ENCODE results near the gene CALD1.

Gene CALD1

DNA sequence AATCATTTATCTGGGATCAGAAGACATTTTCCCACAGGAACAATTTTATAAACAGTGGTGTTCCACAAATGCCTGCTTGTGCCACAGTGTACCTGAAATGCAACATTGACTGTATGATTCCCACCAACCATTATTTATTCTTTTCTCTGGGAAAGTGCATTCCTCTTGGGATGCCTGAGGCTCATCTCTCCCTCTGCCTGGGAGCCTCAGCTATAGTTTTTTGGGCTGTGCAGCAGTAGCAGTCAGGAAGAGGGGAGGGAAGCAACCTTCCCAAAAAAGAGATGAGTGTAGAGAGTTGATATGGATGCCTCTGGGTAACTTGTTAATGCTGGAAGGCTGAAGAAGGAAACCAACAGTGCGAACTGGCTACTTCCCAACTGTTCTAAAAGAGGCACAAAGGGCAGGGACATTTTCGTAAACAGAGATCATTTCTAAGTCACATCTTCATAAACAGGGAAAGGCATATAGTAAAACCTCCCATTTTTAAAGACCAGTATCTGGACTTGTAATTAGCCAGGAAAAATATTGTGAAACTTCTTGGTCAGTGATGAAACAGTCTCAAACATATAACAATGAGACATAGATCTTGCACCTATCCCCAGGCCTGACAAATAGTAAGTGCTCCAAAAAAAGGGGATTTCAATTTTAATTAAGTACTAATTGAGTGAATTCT lies 1.4 kb upstream of the CALD1 start:
- Histone ChIP-seq H3K9ac (ENCODE audit: low read length) (peak overlapping the region; percentile 98), H3K9me3 (ENCODE audit: control insufficient read depth, low read length) (no peaks in the 10 kb centered on the region), H3K36me3 (ENCODE audit: control insufficient read depth, insufficient read depth, low read length, severe bottlenecking) (peaks cover 2% of the 10 kb centered on the region), H3K4me1 (ENCODE audit: control insufficient read depth, insufficient read depth, low read length) (peaks cover 30% of the 10 kb centered on the region), H3K4me3 (ENCODE audit: low read length) (no peak overlapping the region), H3K27me3 (replicated peaks; ENCODE audit: control insufficient read depth, insufficient read depth, low read length) (no peaks in the 10 kb centered on the region)
- peak; percentile 78 for DNase-seq (ENCODE audit: low read depth)

DNA sequence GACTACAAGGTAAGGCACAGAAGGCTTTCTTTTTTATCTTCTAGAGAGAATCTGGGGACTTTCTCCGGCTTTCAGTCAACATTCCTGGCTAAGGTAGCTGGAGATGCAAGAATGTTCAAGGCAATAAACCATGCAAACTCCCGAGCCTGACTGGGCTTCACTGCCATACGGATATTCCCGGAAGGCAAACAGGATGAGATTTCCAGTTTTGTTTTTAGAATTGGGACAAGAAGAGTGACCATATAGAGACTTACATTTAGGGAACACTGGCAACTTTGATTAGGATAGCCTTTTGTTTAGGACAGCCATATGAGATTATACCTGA lies 269 bp downstream of the CALD1 start:
- Histone ChIP-seq H3K27me3 (replicated peaks; ENCODE audit: control insufficient read depth, insufficient read depth, low read length) (no peaks in the 10 kb centered on the region), H3K4me1 (ENCODE audit: control insufficient read depth, insufficient read depth, low read length) (peaks cover 30% of the 10 kb centered on the region), H3K36me3 (ENCODE audit: control insufficient read depth, insufficient read depth, low read length, severe bottlenecking) (peaks cover 9% of the 10 kb centered on the region), H3K9ac (ENCODE audit: low read length) (peak overlapping the region; percentile 98), H3K4me3 (ENCODE audit: low read length) (peak overlapping the region; percentile 94), H3K9me3 (ENCODE audit: control insufficient read depth, low read length) (no peaks in the 10 kb centered on the region)
- no peak for DNase-seq (ENCODE audit: low read depth)

DNA sequence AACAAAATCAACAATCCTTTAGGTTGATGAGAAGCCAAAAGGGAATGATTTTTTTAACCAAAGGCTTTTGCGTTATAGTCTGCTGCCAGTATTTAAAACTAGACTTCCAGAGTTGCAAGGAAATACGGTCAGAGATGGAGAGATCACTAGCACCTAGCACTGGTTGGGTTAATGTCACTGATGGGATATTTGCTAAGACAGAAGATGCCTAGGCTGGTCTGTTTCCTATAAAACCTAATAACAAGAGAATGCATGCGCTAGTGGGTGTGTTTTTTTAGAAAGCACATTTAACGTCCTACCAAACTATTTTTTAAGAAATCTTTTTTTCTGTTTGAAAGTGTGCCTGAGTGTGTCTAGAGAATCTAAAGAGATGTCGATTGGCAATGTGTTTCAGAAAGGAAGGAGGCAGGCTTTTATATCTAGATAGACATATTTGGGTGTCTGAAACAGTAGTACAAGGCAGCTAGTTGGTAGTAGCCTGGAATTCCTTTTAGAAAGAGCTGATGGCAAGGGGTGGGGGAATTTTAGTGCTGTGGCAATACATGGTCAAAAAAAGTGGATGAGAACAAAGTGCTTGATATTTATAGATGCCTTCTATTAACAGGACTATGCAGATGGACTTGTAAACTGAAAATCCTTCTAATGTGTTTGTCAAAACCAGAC lies 863 bp downstream of the CALD1 start:
- H3K36me3 ChIP-seq (ENCODE audit: control insufficient read depth, insufficient read depth, low read length, severe bottlenecking) = peaks cover 15% of the 10 kb centered on the region
- no peaks in the 10 kb centered on the region for H3K27me3 ChIP-seq (replicated peaks; ENCODE audit: control insufficient read depth, insufficient read depth, low read length)
- H3K4me3 ChIP-seq (ENCODE audit: low read length) = peak overlapping the region; percentile 94
- DNase-seq (ENCODE audit: low read depth) = peak; percentile 59
- H3K4me1 ChIP-seq (ENCODE audit: control insufficient read depth, insufficient read depth, low read length) = peaks cover 32% of the 10 kb centered on the region
- H3K9ac ChIP-seq (ENCODE audit: low read length) = peak overlapping the region; percentile 98
- no peaks in the 10 kb centered on the region for H3K9me3 ChIP-seq (ENCODE audit: control insufficient read depth, low read length)

DNA sequence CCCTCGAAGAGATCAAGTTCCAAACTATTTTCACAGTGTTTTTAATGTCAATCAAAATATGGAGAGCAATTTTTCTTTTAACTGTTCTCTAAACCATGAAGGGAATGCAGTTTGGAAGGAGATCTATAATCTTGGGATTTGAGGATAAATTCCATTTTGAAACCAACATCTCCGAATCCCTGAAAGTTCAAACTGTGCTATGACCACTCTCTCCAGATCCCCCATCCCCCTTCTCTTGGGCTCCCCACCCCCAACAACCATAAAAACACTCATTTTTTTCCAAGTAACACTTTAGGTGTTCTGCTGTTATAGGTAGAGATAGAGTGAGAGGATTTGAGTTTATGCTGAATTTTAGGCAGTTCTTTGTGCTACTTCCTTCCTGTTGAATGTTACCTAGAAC lies 1.7 kb downstream of the CALD1 start:
- DNase-seq (ENCODE audit: low read depth) = no peak
- H3K4me3 ChIP-seq (ENCODE audit: low read length) = peak overlapping the region; percentile 94

DNA sequence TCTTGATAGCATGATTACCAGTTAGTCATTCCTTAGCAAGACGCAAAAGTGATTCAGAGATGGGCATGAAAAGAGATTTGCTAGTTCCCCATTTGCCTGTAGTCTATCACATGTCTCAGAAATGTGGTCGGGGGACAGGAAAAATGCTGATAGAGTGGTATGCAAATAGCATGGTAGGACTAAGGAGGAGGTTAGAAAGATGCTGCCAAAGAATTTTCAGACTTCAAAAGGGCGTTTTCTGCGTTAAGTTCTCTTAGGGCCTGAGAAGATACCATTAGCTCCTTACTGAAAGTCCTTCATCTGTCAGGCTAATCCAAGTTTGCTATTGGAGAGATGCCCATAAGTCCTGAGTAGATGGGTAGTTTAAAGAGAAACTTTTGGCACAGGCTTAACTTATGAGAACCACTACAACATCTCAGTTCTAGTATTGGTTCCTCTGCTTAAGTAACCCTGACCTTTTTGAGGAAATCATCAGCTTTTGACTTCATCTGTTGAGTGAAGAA lies 2.7 kb downstream of the CALD1 start:
- peak; percentile 32 for DNase-seq (ENCODE audit: low read depth)
- Histone ChIP-seq H3K36me3 (ENCODE audit: control insufficient read depth, insufficient read depth, low read length, severe bottlenecking) (peaks cover 20% of the 10 kb centered on the region), H3K9ac (ENCODE audit: low read length) (peak overlapping the region; percentile 98), H3K4me3 (ENCODE audit: low read length) (peak overlapping the region; percentile 94), H3K9me3 (ENCODE audit: control insufficient read depth, low read length) (no peaks in the 10 kb centered on the region), H3K27me3 (replicated peaks; ENCODE audit: control insufficient read depth, insufficient read depth, low read length) (no peaks in the 10 kb centered on the region), H3K4me1 (ENCODE audit: control insufficient read depth, insufficient read depth, low read length) (peaks cover 42% of the 10 kb centered on the region)

More for the DNA sequence above, 1.7 kb downstream of the CALD1 start:
- Histone ChIP-seq H3K9me3 (ENCODE audit: control insufficient read depth, low read length) (no peaks in the 10 kb centered on the region), H3K36me3 (ENCODE audit: control insufficient read depth, insufficient read depth, low read length, severe bottlenecking) (peaks cover 20% of the 10 kb centered on the region), H3K4me1 (ENCODE audit: control insufficient read depth, insufficient read depth, low read length) (peaks cover 34% of the 10 kb centered on the region), H3K9ac (ENCODE audit: low read length) (peak overlapping the region; percentile 98), H3K27me3 (replicated peaks; ENCODE audit: control insufficient read depth, insufficient read depth, low read length) (no peaks in the 10 kb centered on the region)

DNA sequence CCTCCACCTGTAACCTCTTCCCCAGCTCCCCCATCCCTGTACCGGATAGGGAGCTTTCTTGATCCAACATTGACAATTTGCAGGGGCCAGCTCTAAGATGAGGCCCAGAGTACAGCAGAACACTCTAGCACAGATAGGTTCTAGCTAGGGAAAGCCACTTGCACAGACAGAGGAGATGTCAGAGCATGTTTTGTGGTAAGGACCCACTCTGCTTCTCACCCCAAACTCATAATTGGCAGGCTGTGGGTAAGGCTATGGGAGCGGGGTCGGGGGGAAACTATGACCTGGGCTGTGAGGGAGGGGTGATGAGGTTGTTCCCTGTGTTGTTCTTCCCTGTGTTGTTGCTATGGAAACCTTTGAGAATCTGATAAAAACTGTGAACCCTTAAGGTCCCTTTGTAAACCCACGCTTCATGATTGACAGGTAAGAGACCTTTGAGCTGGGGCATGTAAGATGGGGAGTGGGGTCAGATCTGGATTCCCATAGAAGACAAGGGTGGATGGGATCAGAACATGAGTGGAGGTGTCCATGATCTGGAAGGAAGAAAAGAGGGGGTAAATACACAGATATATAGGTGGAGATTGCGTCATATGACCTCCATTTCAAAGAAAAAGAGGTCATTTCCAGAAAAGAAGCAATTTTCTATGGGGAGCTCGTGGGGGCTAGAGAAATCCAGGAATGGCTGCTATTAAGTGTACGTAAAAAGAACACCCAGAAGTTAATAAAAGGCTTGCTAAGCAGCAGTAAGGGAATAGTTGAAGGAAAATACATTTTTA lies 4.0 kb downstream of the CALD1 start:
- peak overlapping the region; percentile 94 for H3K4me3 ChIP-seq (ENCODE audit: low read length)
- H3K36me3 ChIP-seq (ENCODE audit: control insufficient read depth, insufficient read depth, low read length, severe bottlenecking) = peaks cover 20% of the 10 kb centered on the region
- H3K9me3 ChIP-seq (ENCODE audit: control insufficient read depth, low read length) = no peaks in the 10 kb centered on the region
- peak overlapping the region; percentile 16 for H3K9ac ChIP-seq (ENCODE audit: low read length)
- no peaks in the 10 kb centered on the region for H3K27me3 ChIP-seq (replicated peaks; ENCODE audit: control insufficient read depth, insufficient read depth, low read length)
- H3K4me1 ChIP-seq (ENCODE audit: control insufficient read depth, insufficient read depth, low read length) = peaks cover 39% of the 10 kb centered on the region
- DNase-seq (ENCODE audit: low read depth) = no peak

DNA sequence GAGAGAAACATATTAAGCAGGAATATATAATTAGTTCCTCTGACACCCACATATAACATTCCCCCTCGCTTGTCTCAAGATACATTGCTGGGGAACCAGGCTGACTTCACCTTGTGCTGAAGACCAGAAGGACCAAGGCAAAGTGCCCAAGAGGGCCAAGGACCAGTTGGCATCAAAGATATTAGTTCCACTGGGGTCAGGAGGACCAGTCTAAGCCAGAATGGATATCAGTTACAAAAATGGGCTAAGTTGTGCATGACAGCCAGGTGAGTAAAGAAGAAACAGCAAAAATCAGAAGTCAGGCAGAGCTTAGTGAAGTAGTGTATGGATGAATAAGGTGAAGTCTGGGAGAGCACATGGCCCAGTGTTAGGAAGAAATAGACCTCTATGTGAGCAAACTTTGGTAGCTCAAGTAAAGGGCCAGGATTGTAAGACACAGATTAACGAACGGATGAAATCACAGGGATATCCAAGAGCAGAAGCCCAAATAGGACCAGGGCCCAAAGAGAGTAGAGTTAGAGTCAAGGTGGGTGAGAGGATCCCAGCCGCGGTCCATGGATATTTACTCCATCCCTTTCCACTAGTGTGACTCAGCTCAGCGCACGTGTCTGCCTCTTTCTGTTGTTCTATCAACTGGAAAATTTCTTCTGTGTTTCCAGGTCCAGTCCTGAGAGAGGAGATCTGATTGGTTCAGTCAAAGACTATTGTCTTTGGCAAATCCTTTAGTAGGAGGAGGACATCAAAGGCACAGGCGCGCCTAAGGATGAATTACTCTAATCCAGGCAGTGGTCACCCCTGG lies 5.0 kb downstream of the CALD1 start:
- Histone ChIP-seq H3K4me1 (ENCODE audit: control insufficient read depth, insufficient read depth, low read length) (peaks cover 36% of the 10 kb centered on the region), H3K4me3 (ENCODE audit: low read length) (peak overlapping the region; percentile 3), H3K36me3 (ENCODE audit: control insufficient read depth, insufficient read depth, low read length, severe bottlenecking) (peaks cover 20% of the 10 kb centered on the region), H3K9ac (ENCODE audit: low read length) (no peak overlapping the region), H3K9me3 (ENCODE audit: control insufficient read depth, low read length) (no peaks in the 10 kb centered on the region), H3K27me3 (replicated peaks; ENCODE audit: control insufficient read depth, insufficient read depth, low read length) (no peaks in the 10 kb centered on the region)
- DNase-seq (ENCODE audit: low read depth) = no peak

DNA sequence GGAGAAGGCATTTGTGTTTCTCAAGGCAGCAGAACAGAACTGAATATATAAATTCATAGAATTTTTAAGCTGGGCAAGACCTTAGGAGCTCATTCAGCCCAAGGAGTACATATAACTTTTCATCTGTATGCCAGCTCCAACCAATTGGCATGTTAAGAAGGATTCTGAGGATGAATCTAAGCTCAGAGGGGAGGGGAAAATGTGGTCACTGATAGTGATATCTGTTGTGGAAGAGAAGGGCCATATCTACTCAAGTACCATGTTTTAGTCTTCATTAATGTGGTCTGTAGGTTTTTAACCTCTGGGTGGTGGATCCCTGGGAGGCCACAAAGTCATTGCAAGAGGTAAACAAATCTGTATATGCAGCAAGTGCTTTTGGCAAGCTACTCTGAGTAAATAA lies 6.4 kb downstream of the CALD1 start:
- Histone ChIP-seq H3K4me1 (ENCODE audit: control insufficient read depth, insufficient read depth, low read length) (peaks cover 48% of the 10 kb centered on the region), H3K4me3 (ENCODE audit: low read length) (peak overlapping the region; percentile 15), H3K36me3 (ENCODE audit: control insufficient read depth, insufficient read depth, low read length, severe bottlenecking) (peaks cover 20% of the 10 kb centered on the region), H3K9me3 (ENCODE audit: control insufficient read depth, low read length) (no peaks in the 10 kb centered on the region), H3K9ac (ENCODE audit: low read length) (no peak overlapping the region), H3K27me3 (replicated peaks; ENCODE audit: control insufficient read depth, insufficient read depth, low read length) (no peaks in the 10 kb centered on the region)
- no peak for DNase-seq (ENCODE audit: low read depth)

DNA sequence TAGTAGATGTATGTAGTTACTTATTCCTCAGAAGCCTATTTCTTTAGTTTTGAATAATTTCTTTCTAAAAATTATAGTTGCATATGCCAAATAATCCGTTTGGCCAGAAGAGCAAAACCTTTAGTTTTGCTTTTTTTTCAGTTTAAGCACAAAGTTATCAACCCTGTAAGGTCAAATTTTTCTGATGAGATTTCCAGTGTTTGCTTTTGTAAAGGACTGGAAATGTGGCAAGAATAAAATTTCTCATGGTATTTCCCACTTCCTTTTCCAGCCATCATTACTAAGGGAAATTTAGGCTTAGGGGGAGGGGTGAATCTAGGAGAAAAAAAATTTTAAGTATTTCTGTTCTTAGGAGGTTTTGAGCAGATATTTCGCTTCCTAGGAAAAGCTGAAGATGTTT lies 7.6 kb downstream of the CALD1 start:
- Histone ChIP-seq H3K27me3 (replicated peaks; ENCODE audit: control insufficient read depth, insufficient read depth, low read length) (no peaks in the 10 kb centered on the region), H3K9ac (ENCODE audit: low read length) (peak overlapping the region; percentile 70), H3K4me3 (ENCODE audit: low read length) (peak overlapping the region; percentile 60), H3K36me3 (ENCODE audit: control insufficient read depth, insufficient read depth, low read length, severe bottlenecking) (peaks cover 20% of the 10 kb centered on the region), H3K9me3 (ENCODE audit: control insufficient read depth, low read length) (no peaks in the 10 kb centered on the region), H3K4me1 (ENCODE audit: control insufficient read depth, insufficient read depth, low read length) (peaks cover 44% of the 10 kb centered on the region)
- peak; percentile 33 for DNase-seq (ENCODE audit: low read depth)

DNA sequence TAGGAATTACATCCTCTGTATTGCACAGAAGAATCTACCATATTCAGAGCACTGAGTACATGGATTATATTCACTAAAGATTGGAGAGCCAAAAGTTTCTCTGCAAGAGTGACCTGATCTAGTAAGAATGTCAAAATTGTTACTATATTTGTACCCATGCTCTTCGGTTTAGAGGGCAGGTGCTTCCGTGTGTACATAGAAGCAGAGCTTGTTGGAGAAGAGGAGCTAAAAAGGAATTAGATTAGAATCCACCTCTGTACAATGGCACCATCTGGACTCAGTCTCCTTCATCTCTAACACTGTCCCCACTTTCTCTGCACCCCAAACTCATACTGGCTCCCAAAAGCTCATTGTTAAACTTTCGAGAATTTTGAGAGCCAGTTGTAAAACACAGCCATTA lies 8.3 kb downstream of the CALD1 start:
- H3K9ac ChIP-seq (ENCODE audit: low read length) = peak overlapping the region; percentile 70
- H3K4me3 ChIP-seq (ENCODE audit: low read length) = peak overlapping the region; percentile 60
- DNase-seq (ENCODE audit: low read depth) = no peak
- H3K27me3 ChIP-seq (replicated peaks; ENCODE audit: control insufficient read depth, insufficient read depth, low read length) = no peaks in the 10 kb centered on the region
- peaks cover 20% of the 10 kb centered on the region for H3K36me3 ChIP-seq (ENCODE audit: control insufficient read depth, insufficient read depth, low read length, severe bottlenecking)
- peaks cover 38% of the 10 kb centered on the region for H3K4me1 ChIP-seq (ENCODE audit: control insufficient read depth, insufficient read depth, low read length)
- no peaks in the 10 kb centered on the region for H3K9me3 ChIP-seq (ENCODE audit: control insufficient read depth, low read length)
